ENCODE results near the gene MOGAT1. TPM values are rescaled to one million over a fixed set of nuclear protein-coding genes. Genes with fewer than 3 reads are reported as not detected.

Gene MOGAT1
- total and polyA plus RNA-seq, 2 of the 13 experiments (the other 11 are each of a cell fraction or from before 2014, with no cell fraction given), result 0.98 to 4.3 TPM

- TF ChIP-seq BCLAF1 (IDR thresholded peaks at IDR 0.05) (no peak), GRHL1 (CRISPR knock-in tag; conservative IDR thresholded peaks at IDR 0.05) (no peak), FOXA1 (IDR thresholded peaks at IDR 0.05) (no peak), FOXA1 (CRISPR knock-in tag; IDR thresholded peaks at IDR 0.05) (peak; percentile 56; the same call in 1 of the 2 replicates), MEIS2 (CRISPR knock-in tag; IDR thresholded peaks at IDR 0.05) (peak; percentile 65), ZKSCAN8 (CRISPR knock-in tag; IDR thresholded peaks at IDR 0.05; ENCODE audit: borderline replicate concordance) (peak; percentile 50; the same call in 1 of the 2 replicates), ELK4 (CRISPR knock-in tag; IDR thresholded peaks at IDR 0.05; ENCODE audit: borderline replicate concordance) (no peak), CREB3 (CRISPR knock-in tag; IDR thresholded peaks at IDR 0.05) (no peak), RAD51 (IDR thresholded peaks at IDR 0.05; ENCODE audit: borderline replicate concordance) (no peak), ZNF225 (CRISPR knock-in tag; IDR thresholded peaks at IDR 0.05) (no peak), POGZ (CRISPR knock-in tag; IDR thresholded peaks at IDR 0.05) (peak; percentile 90), ZNF557 (CRISPR knock-in tag; IDR thresholded peaks at IDR 0.05) (no peak), MLX (CRISPR knock-in tag; IDR thresholded peaks at IDR 0.05) (peak; percentile 92), TRIM24 (CRISPR knock-in tag; IDR thresholded peaks at IDR 0.05) (peak; percentile 77; the same call in 1 of the 2 replicates), ATF1 (CRISPR knock-in tag; IDR thresholded peaks at IDR 0.05) (peak; percentile 81), ZNF569 (CRISPR knock-in tag; IDR thresholded peaks at IDR 0.05; ENCODE audit: borderline replicate concordance) (no peak), JDP2 (CRISPR knock-in tag; IDR thresholded peaks at IDR 0.05; ENCODE audit: borderline replicate concordance) (no peak), SP5 (CRISPR knock-in tag; IDR thresholded peaks at IDR 0.05; ENCODE audit: borderline replicate concordance, low read depth) (peak; percentile 62; the same call in 1 of the 2 replicates), HNF1B (CRISPR knock-in tag; IDR thresholded peaks at IDR 0.05) (peak; percentile 47; the same call in 1 of the 2 replicates), ESRRA (CRISPR knock-in tag; IDR thresholded peaks at IDR 0.05; ENCODE audit: low read depth) (no peak), MAFG (CRISPR knock-in tag; IDR thresholded peaks at IDR 0.05) (no peak)
Observed at GRCh38 chr2:222733846-222734702, 62.6 kb downstream of the MOGAT1 start (continued).

Measured in HepG2 (cell line).